Fibroblast of the conjunctiva (primary cell): ENCODE data around the gene FKBP14.

Experiments used
- DNase-seq: peaks from one replicate; pipeline ENCODE4 v3.0.0-alpha.2; 2010; ENCODE audit warnings: low read depth

The FKBP14 gene

DNA sequence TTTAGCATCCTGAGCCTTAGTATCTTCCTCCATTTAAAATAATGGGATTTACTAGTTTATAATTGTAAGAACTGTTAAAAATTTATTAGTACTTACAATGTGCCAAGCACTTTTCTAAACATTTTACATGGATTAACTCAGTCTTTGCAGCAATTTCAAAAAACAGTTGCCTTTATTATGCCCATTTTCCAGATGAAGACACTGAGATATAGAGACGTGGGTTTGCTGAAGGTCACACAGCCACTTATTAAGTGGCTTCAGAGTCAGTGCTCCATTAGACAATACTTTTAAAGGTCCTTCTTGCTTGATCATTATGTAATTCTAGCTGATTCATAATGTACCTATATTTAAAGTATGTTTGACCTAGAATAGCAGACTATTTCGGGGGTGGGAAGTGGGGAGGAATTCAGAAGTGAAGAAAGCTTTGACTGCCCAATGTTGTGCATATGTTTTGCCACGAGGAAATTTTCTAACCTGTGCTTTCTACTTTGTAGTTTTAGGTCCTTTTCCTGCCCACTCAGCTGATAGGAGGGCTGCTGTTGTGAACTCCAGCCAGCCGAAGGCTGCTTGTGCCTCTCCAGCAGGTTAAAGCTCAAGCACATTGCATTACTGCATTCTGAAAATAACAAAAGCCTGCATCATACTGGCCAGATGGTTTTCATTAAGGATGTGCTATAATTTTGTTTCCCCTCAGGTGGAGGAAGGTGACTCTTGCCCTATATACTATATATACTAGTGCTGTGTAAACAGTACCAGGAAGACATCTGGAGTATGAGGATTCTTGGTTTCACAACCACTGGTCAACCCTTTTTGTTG lies 6.0 kb upstream of the FKBP14 start:
- peak; percentile 70 for DNase-seq

DNA sequence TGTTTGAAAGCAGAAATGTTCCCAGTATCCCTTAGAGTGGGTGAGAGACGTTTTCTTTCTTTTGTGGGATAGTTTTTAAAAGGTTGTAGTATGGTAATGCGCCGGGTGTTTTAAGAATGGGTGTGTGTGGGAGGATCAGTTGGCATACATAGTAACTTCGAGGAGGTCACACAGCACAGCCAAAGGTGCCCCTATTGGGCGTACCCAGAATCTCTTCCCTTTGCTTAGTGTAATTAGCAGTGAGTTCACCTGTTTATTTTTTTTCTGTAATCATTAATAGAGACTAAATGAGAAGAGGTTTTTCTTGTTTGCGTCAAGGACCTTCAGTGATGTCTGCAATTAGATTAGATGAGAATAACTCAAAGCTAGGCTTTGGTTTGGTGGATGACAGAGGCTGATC lies 3.2 kb upstream of the FKBP14 start:
- DNase-seq, result no peak

DNA sequence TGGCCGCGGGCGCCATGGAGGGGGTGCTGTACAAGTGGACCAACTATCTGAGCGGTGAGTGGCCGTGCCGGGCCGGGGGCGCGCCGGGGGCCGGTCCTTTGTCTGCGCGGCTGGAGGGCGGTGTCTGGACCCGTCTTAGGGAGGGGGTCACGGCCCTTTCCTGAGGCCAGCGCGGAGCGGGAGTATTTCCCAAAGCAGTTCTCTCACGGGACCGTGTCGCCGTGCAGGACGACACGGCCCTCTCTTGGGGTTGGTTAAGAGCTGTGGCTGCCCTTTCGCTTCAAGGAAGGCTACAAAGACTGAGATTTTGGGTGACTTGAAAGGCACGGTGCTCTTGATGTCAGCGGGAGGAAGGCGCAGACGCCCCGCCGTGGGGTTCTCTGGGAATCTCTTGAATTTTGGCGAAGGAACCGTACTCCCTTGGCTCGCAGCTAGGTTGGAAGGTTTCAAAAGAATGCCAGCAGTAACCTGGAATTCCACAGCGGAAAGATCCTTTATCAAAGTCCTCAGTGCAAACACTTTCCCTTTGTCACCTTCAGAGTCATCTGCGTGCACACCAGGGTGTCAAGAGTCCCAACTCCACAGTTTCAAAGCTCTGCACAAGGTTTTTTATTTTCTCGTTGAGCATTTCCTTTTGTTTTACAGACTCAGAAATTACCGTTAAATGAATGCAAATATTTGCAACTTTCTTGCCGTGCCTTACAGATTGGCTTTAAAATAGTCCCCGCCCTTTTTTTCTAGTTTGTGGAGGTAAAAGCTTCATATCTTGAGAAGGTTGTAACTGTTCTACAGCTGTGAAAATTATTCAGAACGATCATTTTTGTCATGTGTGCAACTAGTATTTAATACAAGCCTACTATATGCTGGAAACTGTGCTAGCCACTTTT lies 2.5 kb upstream of the FKBP14 start:
- no peak for DNase-seq

DNA sequence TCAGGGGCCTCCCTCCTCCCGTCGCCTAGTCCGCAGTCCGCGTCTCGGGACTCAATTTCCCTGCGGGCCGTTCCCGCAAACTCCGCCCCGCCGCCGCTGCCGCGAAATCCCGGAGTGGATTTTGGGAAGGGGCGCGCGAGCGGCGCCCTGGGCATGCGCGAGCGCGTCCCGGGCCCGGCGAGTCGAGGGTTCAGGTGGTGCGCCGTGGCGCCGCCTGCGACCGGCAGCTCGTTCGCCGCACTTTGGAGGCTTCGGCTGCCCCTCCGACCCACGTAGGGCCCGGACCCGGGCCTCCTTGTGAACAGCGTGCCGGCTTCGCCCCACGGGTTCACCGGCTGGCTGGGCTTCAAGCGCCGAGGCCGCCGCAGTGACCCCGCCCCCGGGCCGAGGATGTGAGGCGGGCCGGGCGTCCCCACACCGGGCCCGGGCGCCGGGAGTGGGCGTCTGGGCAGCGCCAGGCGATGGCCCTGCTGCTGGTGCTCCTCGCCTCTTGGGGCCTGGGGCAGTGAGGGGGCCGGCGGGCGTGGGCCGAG lies 1.8 kb upstream of the FKBP14 start, which contains the start of gene PLEKHA8:
Gene PLEKHA8 (plus strand): TSS at position 197 of the 533 bp plus-strand sequence. CDS start 351 bp downstream, outside the sequence.
- DNase-seq, result peak; percentile 30

DNA sequence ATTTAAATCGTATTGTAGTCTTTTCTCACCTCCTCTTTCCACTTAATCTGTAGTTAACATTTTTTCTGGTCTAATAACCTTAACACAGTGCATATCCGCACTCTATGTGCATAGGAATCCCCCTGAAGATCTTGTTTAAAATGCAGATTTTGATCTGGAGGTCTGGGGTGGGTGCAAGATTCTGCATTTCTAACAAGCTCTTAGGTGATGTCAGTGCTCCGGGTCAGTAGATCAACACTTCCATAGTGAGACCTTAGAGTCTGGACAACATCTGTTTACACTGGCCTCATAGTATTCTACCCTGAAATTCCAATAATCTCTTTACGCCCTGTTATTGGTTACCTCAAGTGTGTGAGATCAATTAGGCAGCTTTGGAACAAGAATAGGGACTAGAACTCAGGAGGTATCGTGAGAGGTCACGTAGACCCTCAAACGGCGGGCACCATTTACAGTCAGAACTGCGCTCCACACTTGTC lies 1.3 kb upstream of the FKBP14 start:
- no peak for DNase-seq

DNA sequence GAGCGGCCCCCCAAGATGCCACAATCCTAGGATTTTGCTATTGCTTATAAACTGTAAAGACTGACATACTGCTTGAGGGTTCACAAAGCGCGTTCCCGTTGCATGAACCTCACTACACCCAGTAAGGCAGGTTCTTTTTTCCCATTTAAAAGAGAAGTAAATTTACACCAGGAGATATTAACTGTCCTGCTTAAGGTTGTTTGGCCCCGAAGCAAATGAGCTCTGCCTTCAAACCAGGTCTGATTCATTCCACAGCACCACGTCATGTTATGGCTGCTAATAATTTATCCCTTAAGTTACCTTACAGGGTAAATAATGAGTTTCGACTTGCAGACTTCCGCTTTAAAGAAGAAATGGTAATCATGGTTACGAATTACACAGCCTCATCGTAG lies 559 bp upstream of the FKBP14 start:
- DNase-seq, result no peak

DNA sequence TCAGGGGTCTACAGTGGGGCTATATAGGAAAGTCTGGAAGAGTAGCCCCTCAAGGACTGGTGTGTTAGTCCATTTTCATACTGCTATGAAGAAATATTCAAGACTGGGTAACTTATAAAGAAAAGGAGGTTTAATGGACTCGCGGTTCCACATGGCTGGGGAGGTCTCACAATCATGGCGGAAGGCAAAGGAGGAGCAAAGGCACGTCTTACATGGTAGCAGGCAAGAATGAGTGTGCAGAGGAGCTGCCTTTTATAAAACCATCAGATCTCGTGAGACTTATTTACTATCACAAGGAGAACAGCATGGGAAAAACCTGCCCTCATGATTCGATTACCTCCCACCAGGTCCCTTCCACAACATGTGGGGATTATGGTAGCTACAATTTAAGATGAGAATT lies 3.0 kb downstream of the FKBP14 start:
- DNase-seq, result no peak

DNA sequence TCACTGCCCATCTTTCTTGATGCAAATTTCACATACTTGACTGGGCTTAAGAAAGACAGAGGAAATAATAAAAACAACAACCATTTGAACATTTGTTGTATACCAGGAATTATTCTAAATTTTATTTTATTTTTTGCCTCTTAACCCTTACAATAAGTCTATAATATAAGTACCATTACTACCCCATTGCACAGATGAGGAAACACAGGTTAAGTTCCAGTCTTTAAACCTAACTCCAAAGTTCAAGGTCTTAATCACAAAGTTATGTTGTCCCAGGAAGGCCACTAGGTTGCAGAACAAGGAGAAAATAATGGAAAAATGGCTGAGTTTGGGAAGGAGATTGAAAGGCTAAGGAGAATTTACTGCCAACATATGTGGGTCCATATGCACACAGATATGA lies 3.5 kb downstream of the FKBP14 start:
- no peak for DNase-seq

DNA sequence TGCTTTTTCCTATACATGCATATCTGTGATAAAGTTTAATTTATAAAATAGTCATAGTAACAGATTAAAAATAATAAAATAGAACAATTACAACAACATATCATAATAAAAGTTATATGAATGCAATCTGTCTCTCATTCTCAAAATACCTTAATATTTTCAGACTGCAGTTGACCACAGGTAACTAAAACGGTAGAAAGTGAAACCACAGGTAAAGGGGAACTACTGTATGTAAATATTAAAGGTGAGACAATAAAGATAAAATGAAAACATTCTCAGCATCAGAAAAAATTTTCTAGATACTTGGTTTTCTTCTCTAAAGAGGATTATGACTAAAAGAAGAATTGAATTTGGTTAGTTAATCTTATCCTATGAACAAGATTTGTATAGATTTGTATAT lies 6.0 kb downstream of the FKBP14 start:
- no peak for DNase-seq

DNA sequence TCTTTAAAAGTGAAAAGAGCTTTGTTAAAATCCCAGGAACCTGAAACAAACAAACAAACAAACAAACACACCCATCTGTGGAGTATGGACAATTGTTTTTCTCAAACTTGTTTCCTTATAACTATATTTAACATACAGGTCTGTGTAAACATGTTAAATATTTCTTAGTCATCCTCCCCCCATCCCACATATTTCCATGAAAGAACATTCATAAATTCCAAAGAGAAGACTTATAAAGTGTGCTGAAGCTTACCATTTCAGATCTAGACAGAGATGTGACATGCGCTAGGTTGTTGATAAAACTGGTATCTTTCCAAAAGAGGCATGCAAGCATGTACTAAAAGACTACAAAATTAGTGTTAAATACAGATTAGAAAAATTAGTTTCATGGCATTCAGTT lies 6.5 kb downstream of the FKBP14 start:
- DNase-seq, result no peak

DNA sequence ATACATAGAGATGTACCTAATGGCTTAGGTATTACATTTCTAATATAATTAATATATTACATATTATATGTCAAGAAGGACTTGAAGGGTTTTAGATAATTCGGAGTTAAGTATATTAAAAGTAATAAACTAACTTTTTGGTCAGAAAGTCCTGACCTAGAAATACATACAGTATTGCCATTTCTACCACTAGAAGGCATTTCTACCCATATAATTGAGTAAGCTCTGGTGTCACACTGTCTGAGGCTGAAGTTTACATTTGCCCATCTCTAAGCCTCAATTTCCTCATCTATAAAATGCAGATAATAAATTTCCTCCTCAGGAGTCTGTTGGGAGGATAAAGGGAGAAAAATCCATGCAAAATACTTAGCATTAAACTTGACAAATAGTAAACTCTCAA lies 7.1 kb downstream of the FKBP14 start:
- no peak for DNase-seq

DNA sequence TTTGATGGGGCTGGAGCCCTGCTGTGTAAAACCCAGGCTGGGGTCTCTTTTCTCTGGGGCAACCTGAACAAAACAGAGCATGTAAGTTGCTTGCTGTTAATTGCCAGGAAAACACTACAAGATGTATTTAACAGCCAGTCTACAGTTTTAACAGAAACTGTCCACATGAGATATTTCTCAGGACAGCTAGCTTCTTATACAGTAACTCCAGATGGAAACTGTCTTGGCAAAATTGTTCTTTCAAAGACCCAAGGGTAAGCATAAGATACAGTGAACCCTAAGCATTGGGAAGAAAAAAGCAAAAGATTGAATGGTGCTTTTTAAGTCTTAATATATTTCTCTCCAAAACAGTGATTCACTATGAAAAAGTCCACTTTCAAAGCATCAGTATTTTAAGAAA lies 8.1 kb downstream of the FKBP14 start:
- DNase-seq, result no peak

DNA sequence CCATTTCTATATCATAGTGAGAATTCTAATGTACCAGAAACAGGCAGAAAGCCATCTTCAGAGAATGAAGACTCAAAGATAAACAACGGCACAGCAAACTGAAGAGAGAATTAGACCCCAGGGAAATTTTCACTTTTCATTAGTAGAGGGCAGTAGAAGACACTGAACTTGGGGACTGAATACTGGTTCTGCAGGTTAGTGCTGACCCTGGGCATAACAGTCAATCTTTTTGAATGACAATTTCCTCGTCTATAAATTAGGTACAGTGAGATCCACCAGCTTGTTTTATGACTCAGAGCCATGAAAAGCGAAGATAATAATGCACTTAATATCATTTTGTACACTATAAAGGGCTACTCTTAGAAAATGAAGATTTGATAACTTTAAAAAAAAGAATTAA lies 13.7 kb downstream of the FKBP14 start:
- DNase-seq, result no peak

DNA sequence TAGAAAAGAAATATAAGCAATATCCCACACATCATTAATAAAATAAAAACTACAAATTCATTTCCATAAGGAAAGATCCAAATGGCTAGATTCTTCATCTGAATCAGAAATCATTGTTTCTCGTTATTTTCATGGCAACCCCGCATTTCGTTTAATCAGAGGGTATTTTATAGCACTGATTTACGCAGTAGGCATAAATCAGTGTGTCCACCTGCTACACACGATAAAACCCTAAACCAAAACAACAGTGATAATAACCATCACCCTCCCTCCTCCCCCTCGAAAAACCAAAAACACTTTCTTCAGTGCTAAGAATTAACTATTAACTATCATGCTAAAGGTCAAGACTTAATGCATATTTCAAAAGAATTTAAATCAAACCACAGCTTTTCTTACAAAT lies 16.5 kb downstream of the FKBP14 start:
- no peak for DNase-seq

DNA sequence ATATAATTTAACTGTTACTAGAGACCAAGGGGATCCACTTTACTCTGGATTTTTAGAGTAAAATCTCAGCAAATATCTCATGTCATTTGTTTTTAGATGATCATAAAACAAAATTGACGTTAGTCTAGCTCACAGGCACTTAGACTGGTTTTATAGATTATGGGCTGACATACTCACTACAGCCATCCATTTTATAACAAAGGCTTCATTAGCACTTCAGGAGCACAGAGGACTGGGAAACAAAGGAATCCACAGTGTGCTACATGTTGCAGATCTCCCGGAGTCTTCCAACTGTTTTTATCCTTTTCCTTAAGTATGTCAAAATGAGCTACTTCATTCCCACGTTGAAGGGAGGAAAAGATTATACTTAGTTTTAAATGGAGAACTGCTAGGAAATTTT lies 21.0 kb downstream of the FKBP14 start:
- DNase-seq, result no peak

DNA sequence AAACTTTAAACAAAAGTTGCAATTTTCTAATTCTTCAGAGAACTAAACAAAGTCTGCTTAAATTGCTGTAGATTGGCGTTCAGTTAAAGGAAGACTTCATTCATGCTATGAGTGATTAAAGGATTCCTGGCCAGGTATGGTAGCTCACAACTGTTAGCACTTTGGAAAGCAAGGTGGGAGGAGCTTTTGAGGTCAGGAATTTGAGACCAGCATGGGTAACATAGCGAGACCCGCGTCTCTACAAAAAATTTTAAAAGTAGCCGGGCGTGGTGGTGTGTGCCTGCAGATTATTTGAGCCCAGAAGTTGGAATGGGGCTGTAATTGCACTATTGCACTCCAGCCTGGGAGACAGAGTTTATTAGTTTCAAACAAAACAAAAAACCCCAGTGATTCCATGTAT lies 23.4 kb downstream of the FKBP14 start:
- DNase-seq, result no peak

DNA sequence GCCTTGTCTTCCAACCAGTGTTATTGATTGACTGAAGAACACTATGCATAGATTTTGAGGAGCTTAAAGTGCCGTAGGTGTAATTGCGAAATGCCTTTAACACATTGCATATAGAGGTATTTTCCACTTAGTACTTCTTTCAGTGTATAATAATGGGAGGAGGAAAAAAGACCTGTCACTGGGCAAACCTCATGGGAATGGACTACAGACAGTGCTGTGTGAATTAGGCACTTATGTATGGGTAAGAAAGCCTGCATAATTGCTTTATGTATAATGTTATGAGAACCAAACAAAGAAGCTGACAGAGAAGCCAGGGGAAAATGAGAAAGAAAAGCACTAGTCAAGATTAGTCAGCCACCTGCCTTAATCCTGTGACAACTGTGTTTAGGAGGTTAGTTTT lies 24.5 kb downstream of the FKBP14 start:
- DNase-seq, result no peak

DNA sequence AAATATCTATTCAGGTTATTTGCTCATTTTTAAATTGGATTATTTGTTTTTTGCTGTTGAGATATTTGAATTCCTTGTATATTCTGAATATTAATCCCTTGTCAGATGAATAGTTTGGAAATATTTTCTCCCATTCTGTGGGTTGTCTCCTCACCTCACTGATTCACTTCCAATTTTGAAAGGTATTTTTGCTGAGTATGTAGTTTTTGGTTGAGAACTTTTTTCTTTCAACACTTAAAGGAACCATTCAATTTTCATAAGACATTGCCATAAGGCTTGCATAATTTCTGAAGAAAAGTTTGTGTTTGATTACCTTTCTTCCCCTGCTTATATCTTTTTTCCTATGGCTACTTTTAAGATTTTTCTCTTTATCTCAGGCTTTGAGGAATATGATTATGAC lies 28.0 kb downstream of the FKBP14 start:
- no peak for DNase-seq

DNA sequence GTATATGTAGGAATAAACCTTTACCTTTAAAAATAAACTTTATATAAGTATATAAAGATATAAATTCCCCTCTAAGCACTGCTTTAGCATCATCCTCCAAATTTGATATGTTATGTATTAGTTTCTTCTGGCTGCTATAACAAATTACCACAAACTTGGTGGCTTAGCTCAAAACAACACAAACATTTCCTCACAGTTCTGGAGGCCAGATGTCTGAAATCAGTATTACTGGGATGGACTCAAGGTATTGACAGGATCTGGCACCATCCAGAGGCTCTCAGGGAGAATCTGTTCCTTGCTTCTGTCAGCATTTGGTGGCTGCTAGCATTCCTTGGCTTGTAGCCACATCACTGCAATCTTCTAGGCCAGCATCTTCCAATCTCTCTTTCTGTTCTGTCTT lies 30.2 kb downstream of the FKBP14 start:
- DNase-seq, result no peak

DNA sequence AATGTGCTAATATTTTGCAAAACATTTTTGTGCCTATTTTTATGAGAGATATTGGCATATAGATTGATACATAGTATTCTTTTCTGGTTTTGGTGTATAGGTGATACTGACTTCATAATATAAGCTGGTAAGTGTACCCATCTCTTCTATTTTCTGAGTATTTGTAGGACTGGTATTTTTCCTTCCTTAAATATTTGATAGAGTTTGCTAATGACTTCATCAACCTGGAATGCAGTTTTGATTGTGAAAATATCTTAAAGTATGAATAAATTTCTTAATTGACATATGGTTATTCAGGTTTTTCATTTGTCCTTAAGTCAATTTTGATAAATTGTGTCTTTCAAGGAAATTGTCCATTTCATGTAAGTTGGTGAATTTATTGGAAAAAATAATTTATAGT lies 30.9 kb downstream of the FKBP14 start:
- DNase-seq, result no peak

DNA sequence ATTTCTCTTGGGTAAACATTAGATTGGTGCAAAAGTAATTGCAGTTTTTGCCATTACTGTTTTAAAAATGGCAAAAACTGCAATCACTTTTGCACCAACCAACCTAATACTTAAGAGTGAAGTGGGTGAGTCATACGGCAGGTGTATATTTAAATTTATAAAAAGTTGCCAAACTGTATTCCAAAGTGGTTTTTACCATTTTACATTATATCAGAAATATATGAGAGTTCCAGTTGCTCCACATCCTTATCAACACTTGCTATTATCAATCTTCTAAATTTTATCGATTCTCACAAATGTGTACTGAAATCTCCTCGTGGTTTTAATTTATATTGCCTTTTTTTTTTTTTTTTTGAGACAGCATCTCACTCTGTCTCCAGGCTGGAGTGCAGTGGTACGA lies 33.4 kb downstream of the FKBP14 start:
- DNase-seq, result no peak

DNA sequence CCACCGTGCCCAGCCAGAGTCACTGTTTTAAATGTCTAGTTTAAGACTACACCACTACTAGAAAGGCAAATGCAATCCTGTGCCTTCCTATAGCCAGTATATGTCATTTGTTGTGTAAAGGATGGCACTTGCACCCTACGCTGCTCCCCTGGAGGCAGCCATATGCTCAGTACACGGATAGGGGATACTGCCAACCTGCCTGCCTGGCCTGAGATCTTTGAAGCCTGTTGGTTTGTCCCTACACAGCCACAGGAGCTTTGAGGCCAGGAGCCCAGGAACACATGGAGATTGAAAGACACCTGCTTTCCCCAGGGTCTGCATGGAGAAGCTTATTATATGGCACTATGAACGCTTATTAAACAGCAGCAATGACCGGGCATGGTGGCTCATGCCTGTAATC lies 34.6 kb downstream of the FKBP14 start:
- DNase-seq, result no peak

DNA sequence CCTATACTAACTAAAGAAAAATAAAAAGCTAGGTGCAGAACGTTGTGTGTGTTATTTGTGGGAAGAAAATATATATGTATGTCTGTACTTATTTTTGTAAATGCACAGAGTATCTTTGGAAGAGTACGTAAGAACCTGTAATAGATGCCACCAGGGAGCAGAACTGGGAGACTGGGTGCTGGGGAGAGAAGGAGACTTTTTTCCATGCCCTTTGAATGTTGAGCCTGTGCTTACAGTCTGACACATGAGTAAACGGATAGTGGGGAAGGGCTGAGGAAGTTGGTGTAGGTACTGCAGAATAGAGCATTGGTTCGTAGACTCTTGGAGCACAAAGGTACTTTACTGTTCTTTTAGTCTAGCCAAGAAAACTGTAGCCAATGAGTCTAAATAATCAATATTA lies 35.6 kb downstream of the FKBP14 start:
- no peak for DNase-seq
